ENCODE results near the gene SUPV3L1.

- TF ChIP-seq SUZ12 (IDR thresholded peaks at IDR 0.05; ENCODE audit: extremely low read depth, insufficient read depth, insufficient read length) (no peak), YY1 (IDR thresholded peaks at IDR 0.05; ENCODE audit: insufficient read depth, insufficient read length) (no peak)
These were observed 3.2 kb upstream of the SUPV3L1 start for GRCh38 chr10:69176823-69177222.

Data from NT2/D1 (cell line).